Glutamatergic neuron (in vitro differentiated cells): ENCODE measurements around the gene EXOSC9. TPM values are rescaled to one million over a fixed set of nuclear protein-coding genes. Genes with fewer than 3 reads are reported as not detected.
A peak's percentile ranks its signal among the peaks of the same experiment; 100 is the strongest.
"Not testable (repeated sequence)": the region's sequence is repeated elsewhere in the genome, so short reads cannot be mapped to it uniquely, and the experiment has no call there.

Source experiments
- DNase-seq: peaks from one replicate; pipeline ENCODE4 v3.0.0; 2022
- H3K27ac Mint-ChIP-seq: one replicate; pipeline ENCODE4 v1.8.0; 2020; ENCODE audit warnings: mild to moderate bottlenecking, mixed read lengths, inconsistent platforms; ENCODE audit not compliant: unreplicated experiment
- H3K27me3 Mint-ChIP-seq: one replicate; pipeline ENCODE4 v1.8.0; 2020; ENCODE audit warnings: mild to moderate bottlenecking, moderate library complexity, mixed read lengths, inconsistent platforms; ENCODE audit not compliant: unreplicated experiment
- H3K36me3 Mint-ChIP-seq: one replicate; pipeline ENCODE4 v1.8.0; 2020; ENCODE audit warnings: mild to moderate bottlenecking, mixed read lengths, inconsistent platforms; ENCODE audit not compliant: unreplicated experiment
- H3K4me1 Mint-ChIP-seq: one replicate; pipeline ENCODE4 v1.8.0; 2020; ENCODE audit warnings: mild to moderate bottlenecking, low read depth, mixed read lengths, inconsistent platforms; ENCODE audit not compliant: unreplicated experiment
- H3K4me3 Mint-ChIP-seq: one replicate; pipeline ENCODE4 v1.8.0; 2020; ENCODE audit warnings: mild to moderate bottlenecking, mixed read lengths, inconsistent platforms; ENCODE audit not compliant: unreplicated experiment
- H3K9me3 Mint-ChIP-seq: one replicate; pipeline ENCODE4 v1.8.0; 2020; ENCODE audit warnings: mild to moderate bottlenecking, moderate library complexity, mixed read lengths, inconsistent platforms; ENCODE audit not compliant: unreplicated experiment
- long read RNA-seq: library from polyadenylated mRNA; unstranded; transcript quantifications from one replicate; pipeline ENCODE4 v2.0.0, GENCODE V29; 2020; ENCODE audit not compliant: unreplicated experiment
- total RNA-seq: library from RNA; stranded (reverse); fragmentation: NEBNext Ultra II Directional; extraction: Animal tissue kit (Norgen Biotek cat#: 25700); gene quantifications from one replicate; pipeline ENCODE4 v1.2.1, GENCODE V29; 2021; ENCODE audit not compliant: unreplicated experiment
- TF ChIP-seq, protein P1 (sequence below): fragments of 200-600 bp; sonication (generic); IDR thresholded peaks from one replicate; pipeline ENCODE4 v1.5.0; 2021; ENCODE audit not compliant: partially characterized antibody, unreplicated experiment

Gene EXOSC9, protein sequence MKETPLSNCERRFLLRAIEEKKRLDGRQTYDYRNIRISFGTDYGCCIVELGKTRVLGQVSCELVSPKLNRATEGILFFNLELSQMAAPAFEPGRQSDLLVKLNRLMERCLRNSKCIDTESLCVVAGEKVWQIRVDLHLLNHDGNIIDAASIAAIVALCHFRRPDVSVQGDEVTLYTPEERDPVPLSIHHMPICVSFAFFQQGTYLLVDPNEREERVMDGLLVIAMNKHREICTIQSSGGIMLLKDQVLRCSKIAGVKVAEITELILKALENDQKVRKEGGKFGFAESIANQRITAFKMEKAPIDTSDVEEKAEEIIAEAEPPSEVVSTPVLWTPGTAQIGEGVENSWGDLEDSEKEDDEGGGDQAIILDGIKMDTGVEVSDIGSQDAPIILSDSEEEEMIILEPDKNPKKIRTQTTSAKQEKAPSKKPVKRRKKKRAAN
- 25.4 TPM for total RNA-seq
- long read RNA-seq, transcript EXOSC9-201 (12 exons, 1,481 nt) = major isoform, 17 of 19 reads
- long read RNA-seq, partial matches to known transcripts = 0 of 19 reads
- long read RNA-seq, other reads (novel, unspliced or antisense) = 2 of 19 reads

DNA sequence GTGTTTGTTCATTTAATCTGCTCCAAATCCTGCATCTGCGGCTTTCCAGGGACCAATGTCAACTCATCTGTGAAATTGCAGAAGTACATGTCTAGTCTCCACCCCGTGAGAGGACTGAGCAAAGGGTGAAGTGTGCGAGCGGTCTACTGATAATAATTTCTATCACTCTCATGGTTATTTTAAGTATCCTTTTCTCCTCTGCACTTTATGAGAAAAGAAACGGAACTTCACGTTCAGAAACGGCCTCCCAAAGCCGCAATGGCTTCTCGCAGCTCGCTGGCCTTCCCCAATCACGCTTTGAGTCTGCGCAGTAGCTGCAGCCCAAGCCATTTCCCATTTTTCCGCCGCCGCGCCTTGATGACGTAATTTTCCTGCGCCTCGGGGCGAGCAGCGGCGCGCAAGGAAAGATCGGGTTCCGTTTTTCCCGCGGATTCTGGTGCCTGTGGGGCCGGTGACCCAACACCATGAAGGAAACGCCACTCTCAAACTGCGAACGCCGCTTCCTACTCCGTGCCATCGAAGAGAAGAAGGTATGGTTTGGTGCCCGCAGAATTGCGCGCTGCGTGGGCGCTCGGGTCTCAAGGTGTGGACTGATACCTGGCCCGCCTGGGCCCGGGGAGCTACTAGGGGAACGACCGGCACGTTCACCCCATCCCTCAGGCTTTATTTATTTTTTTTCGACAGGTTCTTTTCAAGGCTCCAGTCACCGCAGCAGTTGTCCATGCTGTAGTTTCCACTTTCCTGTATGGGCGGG is at the start of gene EXOSC9:
Gene EXOSC9 (plus strand): TSS at position 363 of the 754 bp plus-strand sequence. CDS start 102 bp downstream, at position 465.
- Mint-ChIP-seq H3K9me3 (peaks cover 8% of the 10 kb centered on the region), H3K27me3 (peaks cover 4% of the 10 kb centered on the region), H3K4me3 (peak within 1 kb of the TSS; percentile 92), H3K36me3 (no peaks in the 10 kb centered on the region), H3K4me1 (peaks cover 4% of the 10 kb centered on the region), H3K27ac (peak within 1 kb of the TSS; percentile 95)
- DNase-seq = peak; percentile 98
- TF ChIP-seq, protein P1, sequence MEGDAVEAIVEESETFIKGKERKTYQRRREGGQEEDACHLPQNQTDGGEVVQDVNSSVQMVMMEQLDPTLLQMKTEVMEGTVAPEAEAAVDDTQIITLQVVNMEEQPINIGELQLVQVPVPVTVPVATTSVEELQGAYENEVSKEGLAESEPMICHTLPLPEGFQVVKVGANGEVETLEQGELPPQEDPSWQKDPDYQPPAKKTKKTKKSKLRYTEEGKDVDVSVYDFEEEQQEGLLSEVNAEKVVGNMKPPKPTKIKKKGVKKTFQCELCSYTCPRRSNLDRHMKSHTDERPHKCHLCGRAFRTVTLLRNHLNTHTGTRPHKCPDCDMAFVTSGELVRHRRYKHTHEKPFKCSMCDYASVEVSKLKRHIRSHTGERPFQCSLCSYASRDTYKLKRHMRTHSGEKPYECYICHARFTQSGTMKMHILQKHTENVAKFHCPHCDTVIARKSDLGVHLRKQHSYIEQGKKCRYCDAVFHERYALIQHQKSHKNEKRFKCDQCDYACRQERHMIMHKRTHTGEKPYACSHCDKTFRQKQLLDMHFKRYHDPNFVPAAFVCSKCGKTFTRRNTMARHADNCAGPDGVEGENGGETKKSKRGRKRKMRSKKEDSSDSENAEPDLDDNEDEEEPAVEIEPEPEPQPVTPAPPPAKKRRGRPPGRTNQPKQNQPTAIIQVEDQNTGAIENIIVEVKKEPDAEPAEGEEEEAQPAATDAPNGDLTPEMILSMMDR = no peak

DNA sequence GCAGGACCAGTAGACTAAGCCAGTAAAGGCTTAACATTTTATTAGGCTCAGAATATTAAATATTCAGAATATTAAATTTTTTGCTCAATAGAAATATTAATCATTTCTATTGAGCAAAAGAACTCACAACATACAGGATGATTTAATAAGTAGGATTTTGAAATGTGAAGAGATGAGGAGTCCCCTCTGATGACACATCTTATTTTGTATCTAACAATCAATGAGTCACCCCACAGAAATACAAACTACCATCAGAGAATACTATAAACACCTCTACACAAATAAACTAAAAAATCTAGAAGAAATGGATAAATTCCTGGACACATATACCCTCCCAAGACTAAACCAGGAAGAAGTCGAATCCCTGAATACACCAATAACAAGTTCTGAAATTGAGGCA is 49.0 kb upstream of the EXOSC9 start:
- not testable (repeated sequence) for H3K27ac Mint-ChIP-seq

DNA sequence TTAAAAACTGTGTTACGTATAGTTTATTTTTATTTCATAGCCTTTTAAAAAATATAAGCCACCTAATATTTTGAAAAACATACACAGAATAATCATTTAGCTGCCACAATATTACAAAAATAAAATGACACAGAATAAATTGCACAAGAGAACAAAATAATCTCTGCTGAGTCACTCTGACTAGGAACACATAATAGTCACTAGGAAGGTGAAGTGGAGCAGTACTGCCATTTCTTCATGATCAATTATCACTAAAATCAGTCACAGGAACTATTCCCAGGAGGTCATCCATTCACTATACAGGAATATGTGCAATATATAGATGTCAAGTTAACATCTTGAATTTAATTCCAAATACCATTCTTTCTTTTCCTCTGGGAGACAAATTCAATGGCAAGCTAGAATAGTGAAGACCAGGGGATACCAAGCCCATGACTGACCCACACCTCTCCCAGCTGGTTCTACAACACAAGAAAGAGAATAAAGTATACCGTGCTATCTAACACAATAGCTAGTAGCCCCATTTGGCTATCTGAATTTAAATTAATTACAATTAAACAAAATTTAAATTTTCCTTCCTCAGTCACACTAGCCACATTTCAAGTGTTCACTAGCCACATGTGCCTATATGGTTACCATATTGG is 42.1 kb upstream of the EXOSC9 start:
- H3K36me3 Mint-ChIP-seq = no peaks in the 10 kb centered on the region
- no peaks in the 10 kb centered on the region for H3K4me1 Mint-ChIP-seq
- no peak for DNase-seq
- no peak overlapping the region for H3K27ac Mint-ChIP-seq
- TF ChIP-seq, protein P1 = no peak
- peaks cover 11% of the 10 kb centered on the region for H3K27me3 Mint-ChIP-seq
- no peak overlapping the region for H3K4me3 Mint-ChIP-seq
- peaks cover 6% of the 10 kb centered on the region for H3K9me3 Mint-ChIP-seq

More for the DNA sequence above, 49.0 kb upstream of the EXOSC9 start:
- H3K9me3 Mint-ChIP-seq, DNase-seq, H3K27me3 Mint-ChIP-seq, H3K4me1 Mint-ChIP-seq, H3K4me3 Mint-ChIP-seq, H3K36me3 Mint-ChIP-seq: not testable (repeated sequence)

DNA sequence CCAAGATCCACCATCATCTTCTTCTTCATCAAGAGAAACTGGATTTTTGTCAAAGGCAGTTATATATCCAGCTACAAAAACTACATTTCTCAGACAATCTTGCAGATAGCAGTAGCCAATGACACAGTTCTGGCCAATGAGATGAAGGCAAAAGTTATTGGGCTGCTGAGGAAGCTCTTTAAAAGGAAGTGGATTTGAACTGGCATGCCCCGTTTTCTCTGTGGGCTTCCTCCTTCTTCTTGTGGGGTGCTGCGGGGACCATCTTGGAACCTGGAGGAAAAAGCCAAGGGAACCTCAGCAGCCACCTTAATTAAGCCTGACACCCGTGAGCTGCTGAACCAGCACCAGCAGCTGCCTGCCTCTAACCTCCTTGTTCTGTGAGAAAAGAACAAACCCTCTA is 40.9 kb upstream of the EXOSC9 start:
- TF ChIP-seq, protein P1 = no peak
- no peak for DNase-seq
- no peak overlapping the region for H3K27ac Mint-ChIP-seq
- peaks cover 18% of the 10 kb centered on the region for H3K27me3 Mint-ChIP-seq
- no peaks in the 10 kb centered on the region for H3K36me3 Mint-ChIP-seq
- H3K9me3 Mint-ChIP-seq = peaks cover 5% of the 10 kb centered on the region
- no peak overlapping the region for H3K4me3 Mint-ChIP-seq
- H3K4me1 Mint-ChIP-seq = no peaks in the 10 kb centered on the region

DNA sequence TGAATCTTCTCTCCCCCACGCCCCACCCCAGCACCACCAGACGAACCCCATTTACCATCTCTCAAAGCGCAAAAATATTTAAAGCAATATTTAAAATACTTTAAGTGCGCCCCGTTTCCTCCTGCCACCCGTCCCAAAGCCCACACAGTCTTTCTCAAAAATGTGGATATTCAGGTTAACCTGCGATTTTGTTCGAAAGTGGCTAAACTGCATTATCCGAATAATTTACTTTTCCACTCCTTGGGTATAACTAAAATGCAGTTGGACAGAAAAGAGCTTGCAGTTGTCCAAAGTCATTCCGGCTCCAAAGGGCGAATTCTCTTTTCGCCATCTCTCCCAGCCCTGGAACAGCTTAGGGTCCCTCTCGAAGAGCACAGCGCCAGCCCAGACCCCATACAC is 36.8 kb upstream of the EXOSC9 start:
- Mint-ChIP-seq H3K9me3 (peaks cover 4% of the 10 kb centered on the region), H3K4me3 (peak overlapping the region; percentile 80), H3K27me3 (peaks cover 20% of the 10 kb centered on the region), H3K36me3 (no peaks in the 10 kb centered on the region), H3K4me1 (no peaks in the 10 kb centered on the region), H3K27ac (no peak overlapping the region)
- TF ChIP-seq, protein P1 = no peak
- no peak for DNase-seq
